NCI-H1694 (cell line): ENCODE measurements around the gene PCDH15.

ENCODE experiments used
- DNase-seq: peaks from one replicate; lab custom pipeline; 2025; lab: John Stamatoyannopoulos, UW

PCDH15 gene

DNA sequence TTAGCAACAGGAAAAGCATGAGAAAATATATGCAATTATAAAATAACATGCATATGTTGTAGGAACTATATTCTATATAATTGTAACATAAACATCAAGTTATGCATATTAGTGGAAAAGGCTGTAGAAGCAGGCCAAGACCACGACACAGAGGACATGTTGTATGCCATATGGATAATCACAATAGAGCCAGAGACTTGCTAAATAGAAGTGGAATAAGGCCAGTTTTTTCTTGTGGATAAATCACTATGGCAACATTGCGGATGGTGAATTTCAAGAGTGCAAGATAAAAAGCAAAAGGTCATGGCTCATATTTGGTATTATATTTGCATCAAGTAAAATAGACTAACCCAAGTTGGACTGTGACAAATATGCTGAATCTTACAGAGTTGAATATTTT, 93.0 kb downstream of the PCDH15 start:
- no peak for DNase-seq

DNA sequence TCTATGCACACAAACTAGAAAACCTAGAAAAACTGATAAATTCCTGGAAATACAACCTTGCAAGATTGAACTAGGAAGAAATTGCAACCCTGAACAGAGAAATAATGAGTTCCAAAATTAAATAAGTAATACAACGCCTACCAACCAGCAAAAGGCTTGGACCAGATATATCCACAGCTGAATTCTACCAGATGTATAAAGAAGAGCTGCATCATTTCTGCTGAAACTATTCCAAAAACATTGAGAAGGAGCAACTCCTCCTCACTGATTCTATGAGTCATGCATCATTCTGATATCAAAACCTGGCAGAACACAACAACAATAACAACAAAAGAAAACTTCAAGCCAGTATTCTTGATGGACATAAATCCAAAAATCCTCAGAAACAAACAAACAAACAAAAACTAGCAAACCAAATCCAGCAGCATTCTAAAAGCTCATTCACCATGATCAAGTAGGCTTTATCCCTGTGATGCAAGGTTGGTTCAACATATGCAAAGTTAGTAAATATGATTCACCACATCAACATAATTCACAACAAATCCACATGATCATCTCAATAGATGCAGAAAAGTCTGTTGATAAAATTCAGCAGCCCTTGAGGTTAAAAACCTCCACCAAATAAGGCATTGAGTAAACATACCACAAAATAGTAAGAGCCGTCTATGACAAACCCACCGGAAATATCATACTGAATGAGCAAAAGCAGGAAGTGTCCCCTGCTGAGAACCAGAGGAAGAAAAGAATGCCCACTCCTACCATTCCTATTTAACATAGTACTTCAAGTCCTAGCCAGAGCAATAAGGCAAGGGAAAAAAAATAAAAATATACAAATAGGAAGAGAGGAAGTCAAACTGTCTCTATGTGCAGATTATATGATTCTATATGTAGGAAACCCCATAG, 98.2 kb downstream of the PCDH15 start:
- no peak for DNase-seq

DNA sequence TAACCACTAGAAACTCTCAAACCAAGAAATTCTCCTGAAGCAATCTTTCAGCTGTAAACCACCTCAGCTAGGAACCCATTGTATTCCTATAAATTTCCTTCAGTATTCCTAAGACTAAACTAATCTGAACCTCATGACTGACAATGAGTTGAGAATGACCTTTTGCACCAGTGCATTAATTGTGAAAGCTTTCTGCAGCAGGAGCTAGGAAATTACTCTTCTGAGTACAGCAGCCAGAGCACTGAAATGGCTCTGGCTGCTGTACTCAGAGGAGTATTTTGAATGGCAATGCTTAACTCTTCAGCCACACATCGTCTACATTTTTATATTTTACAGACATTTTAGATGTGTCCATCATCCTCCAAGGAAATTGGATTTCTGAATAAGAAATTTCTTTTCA, 109.7 kb downstream of the PCDH15 start:
- DNase-seq, result no peak

DNA sequence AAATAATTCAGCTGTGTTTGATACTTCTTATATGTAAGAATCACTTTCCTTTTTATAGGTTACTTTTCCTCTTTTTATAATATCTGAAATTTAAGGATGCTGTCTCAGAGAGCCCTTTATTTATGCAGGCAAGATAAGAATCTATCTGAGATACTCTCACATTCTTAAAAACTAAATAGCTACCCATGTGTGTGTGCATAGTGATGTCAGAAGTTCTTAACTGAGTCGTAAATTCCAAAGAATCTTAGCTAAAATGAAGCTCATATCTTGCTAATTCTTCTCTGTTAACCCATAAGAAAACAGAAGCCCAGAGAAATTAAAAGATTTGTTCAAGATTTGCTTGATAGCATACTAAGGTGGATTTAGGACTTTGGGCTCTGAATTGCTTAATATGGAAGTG, 118.5 kb downstream of the PCDH15 start:
- DNase-seq, result no peak

DNA sequence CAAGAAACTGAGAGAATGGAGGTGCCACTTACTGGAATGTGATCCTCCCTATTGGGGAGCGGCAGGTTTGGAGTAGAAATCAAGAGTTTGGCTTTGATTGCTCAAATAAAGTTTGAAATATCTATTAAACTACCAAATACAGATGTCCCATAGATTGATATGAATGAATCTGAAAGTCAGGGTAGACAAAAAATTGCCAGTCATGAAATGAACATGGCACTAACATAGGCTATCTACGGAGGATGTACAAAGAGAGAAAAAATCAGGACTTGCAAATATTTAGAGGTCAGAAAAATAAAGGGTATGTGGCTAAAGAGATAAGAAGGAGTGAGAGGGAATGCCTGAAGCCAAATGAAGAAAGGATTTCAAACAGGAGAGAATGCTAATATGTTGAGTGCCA, 119.9 kb downstream of the PCDH15 start:
- no peak for DNase-seq

DNA sequence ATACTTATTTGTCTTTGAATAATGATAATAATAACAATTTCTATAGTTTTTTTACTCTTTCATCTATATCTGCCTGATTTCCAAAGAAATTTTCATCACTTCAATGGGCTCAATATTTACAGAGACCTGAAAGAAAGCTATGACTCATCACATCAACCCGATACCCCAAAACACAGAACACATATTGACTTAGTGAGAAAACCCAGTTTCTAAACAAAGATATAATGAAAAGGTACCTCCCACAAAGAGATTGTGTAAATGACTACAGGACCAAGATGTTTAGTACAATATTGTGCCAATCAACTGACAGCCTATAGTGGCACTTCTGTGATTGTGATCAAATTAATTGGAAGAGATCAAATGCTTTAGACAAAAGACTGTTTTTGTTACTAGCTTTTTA, 133.9 kb downstream of the PCDH15 start:
- DNase-seq, result no peak

DNA sequence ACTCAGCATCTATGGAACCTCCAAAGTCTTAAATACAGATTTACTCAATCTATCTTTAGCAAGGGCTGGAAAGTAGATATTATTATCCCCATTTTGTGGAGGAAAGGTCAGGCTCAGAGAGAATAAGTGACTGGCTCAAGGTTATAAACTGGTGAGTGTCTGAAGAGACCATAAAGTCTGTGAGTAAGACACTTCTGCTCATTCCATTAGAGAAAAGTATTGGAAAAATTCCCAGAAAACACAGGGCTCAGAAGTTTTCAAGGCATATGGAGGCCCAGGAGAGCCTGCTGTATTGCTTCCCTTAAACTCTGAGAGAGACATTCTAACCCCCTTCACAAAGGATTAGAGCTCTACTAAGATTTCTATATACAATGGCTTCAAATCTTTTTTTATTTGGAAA, 134.8 kb downstream of the PCDH15 start:
- DNase-seq, result no peak

DNA sequence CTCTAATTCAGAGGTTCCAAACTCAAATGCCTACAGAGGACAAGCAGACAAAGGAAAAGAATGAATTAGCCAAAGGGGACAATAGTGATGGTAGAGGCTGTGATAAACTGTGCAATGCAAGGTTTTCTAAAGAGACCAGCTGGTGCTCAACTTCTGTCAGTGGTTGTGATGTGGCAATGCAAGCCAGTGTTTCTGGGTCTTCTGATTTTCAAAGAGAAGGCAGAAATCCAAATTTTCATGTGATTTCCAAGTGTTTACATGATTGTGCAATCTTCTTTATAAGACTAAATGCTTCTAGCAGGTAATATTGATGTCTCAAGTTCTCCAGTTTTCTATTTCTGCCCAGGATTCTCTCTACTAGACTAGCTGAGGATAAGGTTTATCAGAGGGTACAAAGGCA, 135.9 kb downstream of the PCDH15 start:
- no peak for DNase-seq

DNA sequence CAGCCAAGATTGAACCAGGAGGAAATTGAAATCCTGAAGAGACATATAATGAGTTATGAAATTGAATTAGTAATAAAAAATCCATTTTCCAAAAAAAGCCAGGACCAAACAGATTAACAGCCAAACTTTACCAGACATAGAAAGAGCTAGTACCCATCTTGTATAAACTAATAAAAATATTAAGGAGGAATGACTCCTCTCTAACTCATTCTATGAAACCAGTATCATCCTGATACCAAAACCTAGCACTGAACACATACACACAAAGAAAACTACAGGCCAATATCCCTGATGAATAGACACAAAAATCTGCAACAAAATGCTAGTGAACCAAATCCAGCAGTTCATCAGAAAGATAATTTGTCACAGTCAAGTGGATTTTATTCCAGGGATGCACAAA, 140.6 kb downstream of the PCDH15 start:
- DNase-seq, result no peak

DNA sequence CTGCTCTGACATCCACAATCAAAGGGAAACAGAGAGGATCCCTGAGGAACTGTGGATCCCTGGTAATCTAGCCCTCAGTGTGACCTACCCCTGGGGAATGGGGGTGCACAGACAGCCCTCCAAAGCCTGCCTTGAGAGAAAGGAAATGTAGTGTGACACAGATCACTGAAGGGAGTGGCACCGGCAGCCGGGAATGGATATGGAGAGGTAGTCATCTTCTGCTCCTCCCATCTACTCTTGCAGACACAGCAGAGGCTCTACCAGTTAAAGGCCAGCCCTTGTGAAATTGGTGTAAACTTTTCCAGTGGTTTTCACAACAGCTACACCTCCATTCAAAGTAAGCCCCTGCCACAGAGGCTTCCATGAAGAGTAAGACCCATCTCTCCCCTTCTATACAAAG, 144.4 kb downstream of the PCDH15 start:
- no peak for DNase-seq

DNA sequence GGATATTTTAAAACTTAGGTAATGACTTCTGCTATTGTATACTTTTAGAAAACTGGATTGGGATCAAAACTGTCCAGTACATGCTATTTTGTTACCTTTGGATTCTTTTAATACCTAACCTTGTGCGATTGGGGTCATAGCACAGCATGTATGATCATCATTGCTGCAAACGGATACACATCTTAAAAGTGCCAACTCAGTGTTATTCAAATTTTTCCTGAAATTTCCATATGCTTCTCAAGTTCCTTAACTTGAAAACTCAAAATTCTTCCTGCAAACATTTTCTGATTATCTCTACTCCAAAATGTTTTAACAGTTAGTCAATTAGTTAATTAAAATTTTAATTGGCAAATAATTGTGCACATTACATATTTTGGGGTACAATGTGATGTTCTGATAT, 147.5 kb downstream of the PCDH15 start:
- DNase-seq, result no peak

DNA sequence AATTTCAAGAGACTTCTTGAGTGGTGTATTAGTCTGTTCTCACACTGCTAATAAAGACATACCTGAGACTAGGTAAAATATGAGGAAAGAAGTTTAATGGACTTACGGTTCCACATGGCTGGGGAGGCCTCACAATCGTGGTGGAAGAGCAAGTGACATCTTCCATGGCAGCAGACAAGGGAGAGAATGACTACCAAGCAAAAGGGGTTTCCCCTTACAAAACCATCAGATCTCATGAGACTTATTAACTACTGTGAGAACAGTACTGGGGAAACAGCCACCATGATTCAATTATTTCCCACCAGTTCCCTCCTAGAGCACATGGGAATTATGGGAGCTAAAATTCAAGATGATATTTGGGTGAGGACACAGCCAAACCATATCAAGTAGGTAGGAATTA, 150.5 kb downstream of the PCDH15 start:
- DNase-seq, result no peak

DNA sequence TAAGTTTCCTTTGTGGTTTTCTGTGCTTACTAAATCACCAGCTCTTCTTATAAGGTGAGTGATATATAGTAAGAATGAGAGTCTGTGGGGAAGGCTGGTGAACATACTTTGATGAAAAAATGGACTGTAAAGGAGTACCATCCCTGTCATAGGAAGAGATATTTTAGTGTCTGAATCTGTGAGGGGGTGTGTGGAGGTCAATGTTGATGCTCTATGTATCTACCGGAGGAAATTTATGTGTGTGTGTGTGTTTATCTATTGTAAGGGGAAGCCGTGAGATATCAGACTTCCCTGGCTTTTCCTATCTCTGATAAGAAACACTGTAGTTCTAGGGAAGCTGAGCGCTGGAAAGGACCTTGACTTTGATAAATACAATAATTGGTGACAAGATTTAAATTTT, 179.0 kb downstream of the PCDH15 start:
- no peak for DNase-seq

DNA sequence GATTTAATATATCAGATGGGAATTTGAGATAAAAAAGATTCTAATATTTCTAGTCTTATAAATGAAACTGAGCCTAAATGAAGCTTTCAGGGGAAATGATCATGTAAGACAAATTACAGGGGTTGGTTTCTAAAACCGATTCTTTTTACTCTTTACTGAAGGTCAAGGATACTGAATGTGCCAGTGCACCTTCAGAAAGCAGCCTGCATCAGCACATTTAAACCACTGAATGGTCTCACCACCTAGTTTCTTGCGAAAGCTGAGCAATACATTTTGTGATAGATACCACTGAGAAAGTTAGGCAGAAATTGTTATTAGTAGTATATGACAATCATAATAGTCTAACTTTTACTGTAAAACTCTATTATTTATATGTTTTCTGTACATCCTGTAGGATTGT, 180.7 kb downstream of the PCDH15 start:
- DNase-seq, result no peak

DNA sequence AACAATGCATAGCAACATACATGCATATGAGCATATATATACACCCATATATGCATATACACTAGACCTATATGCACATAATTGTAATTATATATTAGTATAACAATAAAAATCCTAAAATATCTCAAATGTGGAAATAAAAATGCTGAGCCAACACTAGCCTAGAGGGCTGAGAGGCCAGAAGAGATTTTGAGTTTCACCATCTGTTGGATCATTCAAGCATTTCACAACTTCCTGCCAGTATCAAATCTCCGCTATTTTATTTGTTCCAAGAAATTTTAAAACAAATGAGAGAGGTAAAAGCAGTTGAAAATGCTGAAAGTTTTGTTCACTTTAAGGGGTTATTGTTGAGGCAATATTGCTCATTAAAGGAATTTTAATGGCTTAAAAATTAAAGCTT, 187.0 kb downstream of the PCDH15 start:
- DNase-seq, result no peak

DNA sequence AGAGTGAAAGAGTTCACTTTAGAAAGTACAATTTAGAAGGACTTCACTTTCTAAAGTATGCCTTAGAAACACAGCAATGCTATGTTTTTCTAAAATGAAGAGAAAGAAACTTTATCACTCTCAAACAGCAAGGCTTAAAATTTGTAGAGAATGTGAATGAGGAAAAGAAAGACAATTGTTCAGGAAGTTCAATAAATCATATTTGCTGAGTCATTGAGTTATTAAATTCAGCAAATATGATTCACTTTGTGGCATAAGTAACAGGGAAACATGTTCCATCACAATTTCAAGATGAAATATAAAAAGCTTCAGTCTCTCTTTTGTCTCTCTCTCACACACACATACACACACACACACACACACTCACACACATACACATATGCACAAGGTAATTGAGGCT, 187.9 kb downstream of the PCDH15 start:
- DNase-seq, result no peak

DNA sequence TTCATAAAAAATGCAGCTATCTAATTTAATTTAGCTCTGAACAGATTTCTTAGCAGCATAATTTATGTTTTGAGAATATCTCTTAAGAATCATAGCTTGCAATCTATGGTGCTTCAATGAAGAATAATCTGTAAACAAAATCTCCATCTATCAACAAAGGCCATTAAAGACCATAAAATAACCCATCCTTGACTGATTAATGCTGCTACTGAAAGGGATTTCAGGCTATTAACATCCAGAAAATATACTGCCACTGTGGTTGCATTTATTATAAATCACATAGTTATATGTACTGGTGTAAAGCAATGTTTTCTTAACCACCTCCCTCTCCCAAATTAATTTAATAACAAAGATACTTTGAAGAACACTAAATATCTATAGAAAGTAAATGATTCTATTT, 191.6 kb downstream of the PCDH15 start:
- no peak for DNase-seq

DNA sequence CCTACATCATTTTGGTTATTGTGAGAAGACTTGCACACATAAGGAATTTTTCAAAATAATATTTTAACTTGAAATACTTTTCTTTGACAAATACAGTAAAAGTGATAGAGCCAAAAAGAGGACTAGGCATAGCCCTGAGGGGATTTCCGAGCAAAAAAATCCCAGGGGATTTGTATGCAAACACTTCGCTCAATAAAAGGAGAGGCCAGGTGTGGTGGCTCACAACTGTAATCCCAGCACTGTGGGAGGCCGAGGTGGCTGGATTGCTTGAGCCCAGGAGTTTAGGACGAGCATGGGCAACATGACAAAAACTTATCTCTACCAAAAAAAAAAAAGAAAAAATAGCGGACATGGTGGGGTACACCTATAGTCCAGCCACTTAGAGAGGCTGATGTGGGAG, 193.0 kb downstream of the PCDH15 start:
- DNase-seq, result no peak

DNA sequence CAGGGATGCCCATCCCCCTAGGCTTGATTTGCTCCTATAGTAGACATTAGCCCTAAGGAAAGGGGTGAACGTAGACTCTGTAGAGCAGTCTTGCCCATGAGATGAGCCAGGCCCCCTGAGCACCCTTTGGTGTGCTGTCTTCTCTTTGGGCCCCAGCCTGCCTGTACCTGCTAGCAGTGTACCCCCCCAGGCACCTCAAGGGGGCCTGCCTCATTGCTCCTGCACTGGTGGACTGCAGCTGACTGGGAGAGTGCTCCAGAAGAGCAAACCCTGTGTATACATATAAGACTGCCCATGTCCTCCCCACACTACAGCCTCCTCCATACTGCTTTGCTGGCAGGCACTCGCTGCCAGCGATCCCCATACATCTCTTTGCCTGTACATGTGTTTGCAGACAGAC, 206.7 kb downstream of the PCDH15 start:
- DNase-seq, result no peak

DNA sequence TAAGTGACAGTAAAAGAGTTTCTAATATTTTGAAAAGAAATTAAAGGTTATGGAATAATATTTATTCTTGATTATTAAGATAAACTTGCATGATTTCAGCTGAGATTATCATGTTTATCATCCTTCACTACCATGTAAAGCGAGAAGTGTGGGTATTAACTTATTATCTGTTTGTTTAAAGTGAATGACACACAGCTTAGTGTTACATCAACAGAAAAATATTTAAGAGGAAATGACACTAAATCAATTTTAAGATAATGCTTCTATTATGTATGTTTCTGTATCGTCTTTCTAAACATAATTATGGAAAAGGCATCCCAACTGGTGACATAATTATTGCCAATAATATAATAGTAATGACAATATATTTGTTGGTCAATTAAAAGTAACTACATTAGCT, 213.1 kb downstream of the PCDH15 start:
- DNase-seq, result no peak

DNA sequence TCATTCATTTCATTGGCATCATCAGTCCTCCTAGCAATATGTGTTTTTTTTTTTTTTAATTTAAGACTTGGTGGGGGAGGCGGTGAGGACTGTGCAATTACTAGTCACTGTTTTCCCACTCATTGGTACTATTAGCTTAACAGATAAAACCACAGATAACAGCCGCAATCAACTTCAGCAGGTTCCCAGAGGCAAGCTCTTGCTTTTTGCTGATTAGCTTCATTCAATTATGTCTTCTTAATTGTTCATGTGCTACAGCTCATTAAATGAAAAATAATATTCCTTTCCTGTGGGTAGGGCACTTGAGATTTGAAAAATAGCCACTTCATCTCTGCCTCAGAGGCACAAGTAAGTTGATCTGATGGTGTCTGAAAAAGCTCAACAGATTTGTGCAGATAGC, 215.5 kb downstream of the PCDH15 start:
- DNase-seq, result no peak

DNA sequence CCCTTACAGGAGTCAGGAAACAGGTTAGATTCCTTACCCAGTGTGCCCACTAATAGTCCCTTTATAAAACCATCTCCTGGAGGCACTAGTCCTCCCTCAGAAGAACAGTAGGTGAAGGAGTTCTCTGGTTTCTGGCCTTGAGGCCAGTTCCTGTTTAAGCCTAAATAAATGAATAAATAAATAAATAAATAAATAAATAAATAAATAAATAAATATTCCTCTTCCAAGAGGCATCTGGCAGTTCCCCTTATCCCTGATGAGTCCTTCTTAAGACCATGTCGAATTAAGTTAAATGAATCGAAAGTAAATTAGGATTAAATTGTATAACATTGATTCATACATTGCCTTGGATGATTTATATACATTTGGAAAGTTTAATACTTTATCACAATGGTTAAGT, 223.3 kb downstream of the PCDH15 start:
- no peak for DNase-seq

DNA sequence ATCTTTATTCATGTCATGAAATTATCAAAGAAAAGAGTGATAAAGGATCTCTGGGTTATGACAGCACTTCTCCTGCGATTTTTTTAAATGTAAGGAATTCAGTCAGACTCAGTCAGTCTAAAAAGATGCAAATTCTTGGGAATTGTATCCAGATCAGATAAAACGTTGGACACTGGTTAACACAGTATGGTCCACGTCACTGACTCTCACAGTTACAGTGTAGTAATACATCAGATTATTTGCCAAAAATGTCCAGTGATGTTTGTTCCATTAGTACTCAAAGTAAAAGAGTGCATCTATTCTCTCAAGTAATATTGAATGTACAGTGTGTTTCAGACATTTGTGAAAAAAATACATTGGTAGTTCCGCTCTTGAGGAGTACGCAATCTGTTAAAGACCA, 224.5 kb downstream of the PCDH15 start:
- no peak for DNase-seq

DNA sequence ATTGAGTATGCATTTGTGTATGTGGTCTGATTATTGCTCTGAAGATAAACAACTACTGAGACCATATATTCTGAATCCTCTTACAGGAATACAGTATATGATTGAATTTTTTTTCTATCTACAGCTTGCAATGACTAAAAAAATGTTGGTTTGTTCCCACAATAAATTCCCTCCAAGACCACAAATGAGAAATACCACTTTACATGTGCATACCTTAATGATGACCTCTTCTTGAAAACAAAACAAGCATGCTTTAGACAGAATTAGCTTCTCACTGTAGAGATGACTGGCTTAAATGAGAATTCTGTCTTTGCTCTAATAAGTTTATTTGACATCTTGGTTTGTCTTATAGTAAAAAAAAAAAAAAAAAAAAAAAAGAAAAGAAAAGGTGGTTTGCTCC, 241.5 kb downstream of the PCDH15 start:
- DNase-seq, result no peak
